GM12872 (cell line): ENCODE measurements around the gene CMSS1.

Experiments
- TF ChIP-seq, protein P1 (sequence below): IDR thresholded peaks from 3 replicates; pipeline ENCODE4 v1.5.1; 2011; ENCODE audit warnings: low read depth, mild to moderate bottlenecking, low read length, moderate library complexity; ENCODE audit not compliant: insufficient read depth

The CMSS1 gene

GRCh38 chr3:99921377-99921695 is 103.7 kb downstream of the CMSS1 start:
- TF ChIP-seq, protein P1, sequence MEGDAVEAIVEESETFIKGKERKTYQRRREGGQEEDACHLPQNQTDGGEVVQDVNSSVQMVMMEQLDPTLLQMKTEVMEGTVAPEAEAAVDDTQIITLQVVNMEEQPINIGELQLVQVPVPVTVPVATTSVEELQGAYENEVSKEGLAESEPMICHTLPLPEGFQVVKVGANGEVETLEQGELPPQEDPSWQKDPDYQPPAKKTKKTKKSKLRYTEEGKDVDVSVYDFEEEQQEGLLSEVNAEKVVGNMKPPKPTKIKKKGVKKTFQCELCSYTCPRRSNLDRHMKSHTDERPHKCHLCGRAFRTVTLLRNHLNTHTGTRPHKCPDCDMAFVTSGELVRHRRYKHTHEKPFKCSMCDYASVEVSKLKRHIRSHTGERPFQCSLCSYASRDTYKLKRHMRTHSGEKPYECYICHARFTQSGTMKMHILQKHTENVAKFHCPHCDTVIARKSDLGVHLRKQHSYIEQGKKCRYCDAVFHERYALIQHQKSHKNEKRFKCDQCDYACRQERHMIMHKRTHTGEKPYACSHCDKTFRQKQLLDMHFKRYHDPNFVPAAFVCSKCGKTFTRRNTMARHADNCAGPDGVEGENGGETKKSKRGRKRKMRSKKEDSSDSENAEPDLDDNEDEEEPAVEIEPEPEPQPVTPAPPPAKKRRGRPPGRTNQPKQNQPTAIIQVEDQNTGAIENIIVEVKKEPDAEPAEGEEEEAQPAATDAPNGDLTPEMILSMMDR: no peak

GRCh38 chr3:99921986-99922385 is 104.3 kb downstream of the CMSS1 start:
- TF ChIP-seq, protein P1: no peak

GRCh38 chr3:99923873-99924272 is 106.2 kb downstream of the CMSS1 start:
- TF ChIP-seq, protein P1: no peak

GRCh38 chr3:99925584-99926230 is 108.0 kb downstream of the CMSS1 start:
- TF ChIP-seq, protein P1: no peak

DNA sequence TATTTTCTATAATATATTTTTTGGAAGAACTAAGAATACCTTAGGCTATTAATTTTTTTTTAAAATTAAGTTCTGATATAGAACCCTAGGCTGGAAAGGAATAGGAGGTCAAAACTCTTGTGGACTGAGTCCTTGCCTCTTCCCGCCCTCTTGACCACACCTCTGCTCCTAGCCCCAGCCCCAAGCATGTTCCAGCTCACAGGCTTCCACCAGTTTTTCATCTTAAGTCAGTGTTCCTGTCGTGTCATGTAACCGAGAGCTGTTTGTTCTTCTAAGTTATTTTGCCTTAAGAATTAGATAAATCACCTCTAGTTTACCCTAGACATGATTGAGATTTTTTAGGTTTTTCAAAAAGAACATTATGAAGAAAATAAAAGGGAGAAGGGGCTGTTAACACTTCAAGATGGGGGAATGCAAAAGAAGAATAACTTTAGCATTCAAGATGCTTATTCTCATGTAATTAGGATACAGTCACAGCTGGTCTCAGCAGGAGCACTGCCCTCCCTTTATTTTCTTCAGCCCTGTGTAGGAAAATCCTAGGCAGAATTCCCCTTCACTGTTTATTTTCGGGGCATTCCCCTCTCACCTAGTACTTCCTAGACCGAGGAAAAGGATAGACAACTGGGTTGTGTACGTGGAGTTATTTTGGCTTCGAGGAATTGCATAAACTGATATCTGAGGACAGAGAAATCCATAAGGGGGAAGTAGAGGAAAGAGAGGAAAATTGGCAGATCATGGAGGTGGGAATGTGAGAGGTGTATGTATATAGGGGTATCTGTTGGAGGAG is 110.2 kb downstream of the CMSS1 start:
- TF ChIP-seq, protein P1: no peak

GRCh38 chr3:99928771-99929744 is 111.4 kb downstream of the CMSS1 start:
- TF ChIP-seq, protein P1: no peak

DNA sequence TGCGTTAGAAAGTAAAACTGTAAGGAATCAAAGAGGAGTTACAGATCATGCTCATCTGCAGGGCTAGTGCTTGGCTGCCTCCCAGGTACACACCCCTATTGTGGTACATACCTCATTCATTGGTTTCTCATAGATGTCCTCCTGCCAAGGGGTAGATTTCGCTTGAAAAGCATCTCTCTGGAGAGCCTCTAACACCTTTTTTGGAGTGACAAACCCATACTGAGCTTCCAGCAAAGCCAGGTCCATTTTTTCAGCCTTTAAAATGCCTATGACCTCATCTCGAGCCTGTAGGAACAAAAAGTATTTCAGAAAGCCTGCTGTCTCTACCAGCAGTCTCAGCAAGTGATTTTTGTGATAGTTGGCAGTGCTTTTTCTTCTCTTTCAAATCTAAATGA is 112.1 kb downstream of the CMSS1 start:
- TF ChIP-seq, protein P1: no peak
